Liver (tissue), 3 donors: ENCODE measurements around the gene CYP1B1.

Experiments used
- MAX ChIP-seq: IDR thresholded peaks from 2 replicates; pipeline ENCODE4 v1.6.1; 2016; ENCODE audit warnings: antibody characterized with exemption
- RAD21 ChIP-seq, 2 donors: IDR thresholded peaks; 2 replicates each; pipeline ENCODE4 v1.6.1; 2016; ENCODE audit warnings: antibody characterized with exemption in 2 of 2, mild to moderate bottlenecking in 2 of 2
- REST ChIP-seq: IDR thresholded peaks from 2 replicates; pipeline ENCODE4 v1.6.1; 2016; ENCODE audit warnings: antibody characterized with exemption, mild to moderate bottlenecking
- RXRA ChIP-seq, 2 donors: IDR thresholded peaks; 2 replicates each; pipeline ENCODE4 v1.6.1; 2017 to 2018; ENCODE audit warnings: antibody characterized with exemption in 2 of 2, mild to moderate bottlenecking in 1 of 2
- YY1 ChIP-seq: IDR thresholded peaks from 2 replicates; pipeline ENCODE4 v1.6.1; 2016; ENCODE audit warnings: antibody characterized with exemption, mild to moderate bottlenecking
- TF ChIP-seq, protein P1 (sequence below): fragments of 150-350 bp; IDR thresholded peaks from 2 replicates; pipeline ENCODE4 v1.5.1; 2017; ENCODE audit warnings: improper control_type of control experiment, low read depth, low read length; ENCODE audit not compliant: missing input control
- TF ChIP-seq, protein P2 (sequence below): IDR thresholded peaks from 2 replicates; pipeline ENCODE4 v1.6.1; 2016; ENCODE audit warnings: antibody characterized with exemption
- donor health status: healthy.
- donor health status: healthy.

DNA sequence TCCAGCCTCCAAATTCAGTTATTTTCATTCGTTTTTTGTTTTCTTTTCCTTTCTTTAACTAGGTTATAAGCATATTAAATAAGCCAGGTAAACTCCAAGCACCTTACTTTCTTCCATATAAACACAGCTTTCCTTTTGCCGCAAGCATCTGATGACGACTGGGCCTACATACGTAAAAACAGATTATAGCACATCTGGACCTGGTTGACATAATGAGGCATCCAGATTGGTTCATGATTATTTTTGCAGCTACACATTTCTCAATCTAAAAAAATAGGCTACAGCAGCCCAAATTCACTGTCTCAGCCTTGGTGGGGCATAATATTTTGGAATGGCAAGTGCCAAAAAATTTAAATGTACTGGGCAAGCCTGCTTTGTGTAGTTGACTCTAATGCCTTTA, 7.7 kb downstream of the CYP1B1 start:
- TF ChIP-seq, protein P1, sequence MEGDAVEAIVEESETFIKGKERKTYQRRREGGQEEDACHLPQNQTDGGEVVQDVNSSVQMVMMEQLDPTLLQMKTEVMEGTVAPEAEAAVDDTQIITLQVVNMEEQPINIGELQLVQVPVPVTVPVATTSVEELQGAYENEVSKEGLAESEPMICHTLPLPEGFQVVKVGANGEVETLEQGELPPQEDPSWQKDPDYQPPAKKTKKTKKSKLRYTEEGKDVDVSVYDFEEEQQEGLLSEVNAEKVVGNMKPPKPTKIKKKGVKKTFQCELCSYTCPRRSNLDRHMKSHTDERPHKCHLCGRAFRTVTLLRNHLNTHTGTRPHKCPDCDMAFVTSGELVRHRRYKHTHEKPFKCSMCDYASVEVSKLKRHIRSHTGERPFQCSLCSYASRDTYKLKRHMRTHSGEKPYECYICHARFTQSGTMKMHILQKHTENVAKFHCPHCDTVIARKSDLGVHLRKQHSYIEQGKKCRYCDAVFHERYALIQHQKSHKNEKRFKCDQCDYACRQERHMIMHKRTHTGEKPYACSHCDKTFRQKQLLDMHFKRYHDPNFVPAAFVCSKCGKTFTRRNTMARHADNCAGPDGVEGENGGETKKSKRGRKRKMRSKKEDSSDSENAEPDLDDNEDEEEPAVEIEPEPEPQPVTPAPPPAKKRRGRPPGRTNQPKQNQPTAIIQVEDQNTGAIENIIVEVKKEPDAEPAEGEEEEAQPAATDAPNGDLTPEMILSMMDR = no peak
- TF ChIP-seq, protein P2, sequence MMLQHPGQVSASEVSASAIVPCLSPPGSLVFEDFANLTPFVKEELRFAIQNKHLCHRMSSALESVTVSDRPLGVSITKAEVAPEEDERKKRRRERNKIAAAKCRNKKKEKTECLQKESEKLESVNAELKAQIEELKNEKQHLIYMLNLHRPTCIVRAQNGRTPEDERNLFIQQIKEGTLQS = no peak
- TF ChIP-seq REST = no peak
- TF ChIP-seq RAD21 (IDR thresholded peaks at IDR 0.05) = no peak
- no peak for TF ChIP-seq RXRA (IDR thresholded peaks at IDR 0.05)
- no peak for TF ChIP-seq YY1
- TF ChIP-seq MAX = no peak
